ENCODE results near the gene IL1RAP.

The IL1RAP gene

DNA sequence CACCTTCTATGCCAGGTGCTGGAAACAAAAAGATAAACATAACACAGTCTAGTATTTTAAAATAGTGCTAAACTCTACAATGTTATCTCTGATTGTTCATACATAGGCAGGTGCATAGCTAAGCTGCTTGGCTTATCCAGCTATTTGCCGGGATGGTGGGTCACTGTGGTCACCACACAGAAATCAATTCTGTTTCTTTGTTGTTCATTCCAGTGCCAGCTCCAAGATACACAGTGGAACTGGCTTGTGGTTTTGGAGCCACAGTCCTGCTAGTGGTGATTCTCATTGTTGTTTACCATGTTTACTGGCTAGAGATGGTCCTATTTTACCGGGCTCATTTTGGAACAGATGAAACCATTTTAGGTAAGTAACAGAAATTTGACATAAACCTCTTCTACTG is 130.2 kb downstream of the IL1RAP start:
- Histone ChIP-seq H4K20me1 (ENCODE audit: insufficient read depth, low read length, poor library complexity, severe bottlenecking) (no peaks in the 10 kb centered on the region), H3K9ac (ENCODE audit: low read depth, low read length, poor library complexity, severe bottlenecking) (no peak overlapping the region), H3K4me2 (ENCODE audit: low read depth, low read length, poor library complexity, severe bottlenecking) (no peak overlapping the region), H3K27me3 (ENCODE audit: insufficient read depth, low read length, poor library complexity, severe bottlenecking) (no peaks in the 10 kb centered on the region), H3K9me2 (replicated peaks; ENCODE audit: low read depth, low read length) (no peaks in the 10 kb centered on the region), H3K36me3 (ENCODE audit: insufficient read depth, low read length) (no peaks in the 10 kb centered on the region), H3K9me3 (ENCODE audit: insufficient read depth, low read depth, low read length) (no peaks in the 10 kb centered on the region), H3K79me2 (ENCODE audit: insufficient read depth, low read length) (no peaks in the 10 kb centered on the region), H2AFZ (ENCODE audit: low read length) (no peak overlapping the region), H3F3A (ENCODE audit: low read depth) (no peaks in the 10 kb centered on the region), H3K4me1 (ENCODE audit: insufficient read depth, low read length, poor library complexity, severe bottlenecking) (no peaks in the 10 kb centered on the region), H3K4me3 (ENCODE audit: low read length, poor library complexity, severe bottlenecking) (no peak overlapping the region)
- no peak for TF ChIP-seq CTCF (conservative IDR thresholded peaks at IDR 0.05; ENCODE audit: low read length)

DNA sequence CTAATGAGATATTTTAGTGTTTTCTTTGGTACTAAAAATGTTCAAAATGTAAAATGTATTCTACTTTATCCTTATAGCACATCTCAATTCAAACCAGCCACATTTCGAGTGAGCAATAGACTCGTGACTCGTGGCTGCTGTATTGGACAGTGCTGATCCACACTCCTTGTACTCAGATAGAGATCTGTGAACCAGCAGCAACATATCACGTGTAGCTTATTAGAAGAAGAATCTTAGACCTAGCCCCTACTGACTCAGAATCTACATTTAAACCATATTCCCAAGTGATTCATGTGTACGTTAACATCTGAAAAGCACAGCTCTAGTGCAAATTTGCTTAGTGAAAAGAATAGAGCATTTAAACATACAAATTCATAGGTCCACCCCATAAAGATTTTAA is 130.9 kb downstream of the IL1RAP start:
- no peaks in the 10 kb centered on the region for H3K9me3 ChIP-seq (ENCODE audit: insufficient read depth, low read depth, low read length)
- TF ChIP-seq CTCF (conservative IDR thresholded peaks at IDR 0.05; ENCODE audit: low read length) (no peak), EZH2phosphoT487 (IDR thresholded peaks at IDR 0.05; ENCODE audit: borderline replicate concordance) (no peak)
- H3K9ac ChIP-seq (ENCODE audit: low read depth, low read length, poor library complexity, severe bottlenecking) = no peak overlapping the region
- H3K9me2 ChIP-seq (replicated peaks; ENCODE audit: low read depth, low read length) = no peaks in the 10 kb centered on the region
- no peaks in the 10 kb centered on the region for H3K36me3 ChIP-seq (ENCODE audit: insufficient read depth, low read length)
- H3K79me2 ChIP-seq (ENCODE audit: insufficient read depth, low read length) = no peaks in the 10 kb centered on the region
- no peaks in the 10 kb centered on the region for H3K27me3 ChIP-seq (ENCODE audit: insufficient read depth, low read length, poor library complexity, severe bottlenecking)
- H3K4me3 ChIP-seq (ENCODE audit: low read length, poor library complexity, severe bottlenecking) = no peak overlapping the region
- H4K20me1 ChIP-seq (ENCODE audit: insufficient read depth, low read length, poor library complexity, severe bottlenecking) = no peaks in the 10 kb centered on the region
- no peak overlapping the region for H3K4me2 ChIP-seq (ENCODE audit: low read depth, low read length, poor library complexity, severe bottlenecking)
- no peaks in the 10 kb centered on the region for H3K4me1 ChIP-seq (ENCODE audit: insufficient read depth, low read length, poor library complexity, severe bottlenecking)
- no peak overlapping the region for H2AFZ ChIP-seq (ENCODE audit: low read length)
- no peaks in the 10 kb centered on the region for H3F3A ChIP-seq (ENCODE audit: low read depth)

DNA sequence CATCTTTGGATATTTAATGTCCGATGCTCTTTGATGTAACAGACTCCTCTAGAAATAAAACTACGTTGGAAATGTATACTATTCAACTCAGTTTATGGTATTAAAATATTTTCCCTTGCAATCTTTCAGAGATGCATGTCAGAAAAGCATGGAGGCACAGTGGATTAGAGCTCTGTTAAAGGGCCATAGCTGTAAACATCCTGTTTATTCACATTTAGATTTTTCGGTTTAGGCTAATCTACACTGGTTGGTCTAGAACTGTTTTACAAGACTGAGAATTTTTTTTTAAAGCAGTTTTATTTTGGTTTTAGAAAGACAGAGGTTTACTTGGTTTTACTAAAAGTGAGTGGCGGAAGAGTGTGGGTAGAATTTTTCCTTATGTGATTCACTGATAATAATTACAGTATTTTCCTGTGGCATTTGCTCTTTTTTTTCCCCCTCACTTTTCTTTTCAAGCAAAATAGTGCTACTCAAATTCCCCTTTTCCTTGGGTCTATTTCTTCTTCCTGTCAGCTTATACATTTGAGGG is 132.1 kb downstream of the IL1RAP start:
- Histone ChIP-seq H4K20me1 (ENCODE audit: insufficient read depth, low read length, poor library complexity, severe bottlenecking) (no peaks in the 10 kb centered on the region), H3K9me3 (ENCODE audit: insufficient read depth, low read depth, low read length) (no peaks in the 10 kb centered on the region), H3K9ac (ENCODE audit: low read depth, low read length, poor library complexity, severe bottlenecking) (no peak overlapping the region), H3K36me3 (ENCODE audit: insufficient read depth, low read length) (no peaks in the 10 kb centered on the region), H3K27me3 (ENCODE audit: insufficient read depth, low read length, poor library complexity, severe bottlenecking) (no peaks in the 10 kb centered on the region), H3K4me1 (ENCODE audit: insufficient read depth, low read length, poor library complexity, severe bottlenecking) (no peaks in the 10 kb centered on the region), H3K4me2 (ENCODE audit: low read depth, low read length, poor library complexity, severe bottlenecking) (no peak overlapping the region), H3K9me2 (replicated peaks; ENCODE audit: low read depth, low read length) (no peaks in the 10 kb centered on the region), H3F3A (ENCODE audit: low read depth) (no peaks in the 10 kb centered on the region), H2AFZ (ENCODE audit: low read length) (no peak overlapping the region), H3K4me3 (ENCODE audit: low read length, poor library complexity, severe bottlenecking) (no peak overlapping the region), H3K79me2 (ENCODE audit: insufficient read depth, low read length) (no peaks in the 10 kb centered on the region)
- TF ChIP-seq CTCF (conservative IDR thresholded peaks at IDR 0.05; ENCODE audit: low read length) (no peak), EZH2phosphoT487 (IDR thresholded peaks at IDR 0.05; ENCODE audit: borderline replicate concordance) (no peak)
